ENCODE measurements around the gene MIS12.

Gene MIS12

DNA sequence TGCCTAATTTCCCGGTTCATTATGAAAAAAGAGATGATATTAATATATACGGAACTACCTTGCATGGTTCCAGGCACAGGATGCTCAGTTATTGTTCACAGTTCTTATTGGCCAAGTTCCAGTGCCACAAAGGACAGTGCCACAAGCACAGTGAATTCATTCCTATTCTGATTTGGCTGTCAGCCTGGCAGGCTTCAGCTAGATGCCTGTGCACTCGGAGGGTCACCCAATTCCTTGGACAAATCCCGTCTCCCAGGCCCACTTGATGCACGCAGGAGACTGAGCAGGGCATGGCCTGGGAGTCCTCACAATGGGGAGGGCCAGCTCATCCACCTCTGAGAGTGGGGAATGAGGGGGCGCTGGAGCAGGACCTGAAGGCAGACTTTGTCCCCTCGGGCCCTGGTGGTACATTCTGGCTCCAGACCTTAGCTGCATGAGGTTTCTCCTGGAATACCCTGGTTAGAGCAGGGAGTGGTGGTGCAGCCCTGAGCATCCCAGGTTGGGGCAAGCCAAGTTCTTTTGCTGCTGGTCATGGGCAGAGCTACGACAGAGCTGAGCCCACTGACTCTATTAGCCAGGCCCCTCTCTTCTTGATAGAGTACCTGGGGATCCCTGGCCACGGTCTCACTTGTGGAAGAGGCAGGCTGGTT lies 41.4 kb downstream of the MIS12 start:
- ChIA-PET POLR2A (interaction anchor here (0.7 to 1.5 kb wide), 2 partner anchors 28 to 42 kb away, joined by 4 to 8 read pairs; partner anchors contain the start of genes DERL2 and MIS12), CTCF (interaction anchor here (0.6 to 0.7 kb wide), 2 partner anchors 290 to 1262 kb away, joined by 3 read pairs; no protein-coding TSS in a partner anchor)
- no peak for DNase-seq (ENCODE audit: extremely low spot score)
- TF ChIP-seq TARDBP (IDR thresholded peaks at IDR 0.05) (no peak), CTBP1 (IDR thresholded peaks at IDR 0.05; ENCODE audit: borderline replicate concordance) (no peak), LEF1 (IDR thresholded peaks at IDR 0.05; ENCODE audit: borderline replicate concordance) (no peak), FOXK2 (IDR thresholded peaks at IDR 0.05) (no peak), ELF4 (IDR thresholded peaks at IDR 0.05) (no peak), HDGF (IDR thresholded peaks at IDR 0.05; ENCODE audit: borderline replicate concordance) (no peak), NFRKB (IDR thresholded peaks at IDR 0.05) (no peak), SUZ12 (IDR thresholded peaks at IDR 0.05) (no peak), SP1 (IDR thresholded peaks at IDR 0.05) (no peak), BHLHE40 (IDR thresholded peaks at IDR 0.05; ENCODE audit: borderline replicate concordance) (no peak), FOXA1 (IDR thresholded peaks at IDR 0.05) (no peak), L3MBTL2 (conservative IDR thresholded peaks at IDR 0.05) (no peak), FOXM1 (IDR thresholded peaks at IDR 0.05; ENCODE audit: borderline replicate concordance) (no peak), ZNF384 (IDR thresholded peaks at IDR 0.05) (no peak), ARNT (IDR thresholded peaks at IDR 0.05) (no peak)
- TF ChIP-seq, protein P1, sequence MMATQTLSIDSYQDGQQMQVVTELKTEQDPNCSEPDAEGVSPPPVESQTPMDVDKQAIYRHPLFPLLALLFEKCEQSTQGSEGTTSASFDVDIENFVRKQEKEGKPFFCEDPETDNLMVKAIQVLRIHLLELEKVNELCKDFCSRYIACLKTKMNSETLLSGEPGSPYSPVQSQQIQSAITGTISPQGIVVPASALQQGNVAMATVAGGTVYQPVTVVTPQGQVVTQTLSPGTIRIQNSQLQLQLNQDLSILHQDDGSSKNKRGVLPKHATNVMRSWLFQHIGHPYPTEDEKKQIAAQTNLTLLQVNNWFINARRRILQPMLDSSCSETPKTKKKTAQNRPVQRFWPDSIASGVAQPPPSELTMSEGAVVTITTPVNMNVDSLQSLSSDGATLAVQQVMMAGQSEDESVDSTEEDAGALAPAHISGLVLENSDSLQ (IDR thresholded peaks at IDR 0.05) = no peak

DNA sequence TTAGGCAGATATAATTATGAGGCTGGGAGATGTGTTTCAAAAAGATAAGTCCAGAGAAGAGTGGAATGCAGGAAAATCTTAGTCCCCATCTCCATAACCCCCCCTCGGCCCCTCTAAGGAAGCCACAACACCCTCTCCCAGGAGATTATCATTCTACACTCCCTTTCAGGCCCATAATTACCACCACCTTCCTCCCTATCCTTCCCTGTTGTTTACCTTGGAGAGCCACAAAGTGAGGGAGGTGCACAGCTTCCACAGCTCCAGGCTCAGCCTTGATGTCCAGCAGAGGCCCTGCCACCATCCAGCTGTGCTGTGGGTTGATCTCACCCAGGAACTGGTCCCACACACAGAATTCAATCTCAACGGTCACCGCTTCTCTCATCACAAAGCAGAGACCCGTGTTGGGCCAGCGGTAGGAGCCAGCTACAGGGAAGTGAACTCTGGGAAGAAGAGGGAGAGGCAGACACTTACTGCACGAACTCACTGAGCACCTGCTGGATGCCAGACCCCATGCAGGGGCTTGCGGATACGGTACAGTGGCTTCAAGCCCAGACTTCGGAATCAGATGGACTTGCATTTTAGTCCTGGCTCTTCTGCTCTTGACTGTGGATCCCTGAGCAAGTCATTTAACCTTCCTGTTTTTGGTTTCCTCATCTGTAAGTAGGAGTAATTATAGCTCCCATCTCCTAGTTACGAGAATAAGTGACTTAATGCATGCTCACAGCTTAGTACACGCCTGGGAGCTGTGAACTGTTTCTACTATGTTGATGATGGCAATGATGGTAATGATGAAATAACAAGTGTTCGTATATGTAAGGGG lies 44.1 kb downstream of the MIS12 start:
- no peak for DNase-seq (ENCODE audit: extremely low spot score)
- TF ChIP-seq SUZ12 (IDR thresholded peaks at IDR 0.05) (no peak), SP1 (IDR thresholded peaks at IDR 0.05) (no peak), ELF4 (IDR thresholded peaks at IDR 0.05) (no peak), CTBP1 (IDR thresholded peaks at IDR 0.05; ENCODE audit: borderline replicate concordance) (no peak), L3MBTL2 (conservative IDR thresholded peaks at IDR 0.05) (no peak), ZNF384 (IDR thresholded peaks at IDR 0.05) (no peak), NFRKB (IDR thresholded peaks at IDR 0.05) (no peak), ARNT (IDR thresholded peaks at IDR 0.05) (no peak), LEF1 (IDR thresholded peaks at IDR 0.05; ENCODE audit: borderline replicate concordance) (no peak), FOXK2 (IDR thresholded peaks at IDR 0.05) (no peak), BHLHE40 (IDR thresholded peaks at IDR 0.05; ENCODE audit: borderline replicate concordance) (no peak), TARDBP (IDR thresholded peaks at IDR 0.05) (no peak)
- TF ChIP-seq, protein P1 (IDR thresholded peaks at IDR 0.05) = no peak
- ChIA-PET CTCF (no interaction called here), POLR2A (interaction anchor here (0.8 to 2.0 kb wide), 2 partner anchors 44 to 108 kb away, joined by 3 to 7 read pairs; partner anchors contain the start of genes DERL2 and MIS12)

GRCh38 chr17:5531085-5531418 lies 44.7 kb downstream of the MIS12 start:
- CTCF ChIA-PET = no interaction called here

DNA sequence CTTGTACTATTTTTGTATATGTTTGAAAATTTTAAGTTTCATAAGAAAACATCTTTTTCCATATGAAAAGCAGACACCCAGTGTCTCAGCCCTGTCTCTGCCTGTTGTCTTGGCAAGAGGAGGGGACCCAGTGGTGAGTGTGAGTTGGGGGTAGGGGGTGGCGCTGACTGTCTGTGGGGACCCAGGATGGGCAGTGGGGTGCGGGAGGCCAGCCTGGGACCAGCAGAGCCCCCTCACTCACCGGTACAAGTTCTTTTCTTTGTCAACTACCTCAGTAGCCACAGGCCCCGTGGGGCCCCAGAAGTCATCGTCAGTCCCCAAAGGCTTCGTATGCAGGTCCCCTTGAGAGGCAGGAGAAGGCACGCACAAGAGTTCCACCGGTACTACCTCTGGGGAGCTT lies 46.2 kb downstream of the MIS12 start:
- TF ChIP-seq NFRKB (IDR thresholded peaks at IDR 0.05) (no peak), SUZ12 (IDR thresholded peaks at IDR 0.05) (no peak), L3MBTL2 (conservative IDR thresholded peaks at IDR 0.05) (no peak), TARDBP (IDR thresholded peaks at IDR 0.05) (no peak), ARNT (IDR thresholded peaks at IDR 0.05) (no peak), LEF1 (IDR thresholded peaks at IDR 0.05; ENCODE audit: borderline replicate concordance) (no peak)
- TF ChIP-seq, protein P1 (IDR thresholded peaks at IDR 0.05) = no peak
- CTCF ChIA-PET = no interaction called here
- no peak for DNase-seq (ENCODE audit: extremely low spot score)
- POLR2A ChIA-PET = no interaction called here

More at GRCh38 chr17:5531085-5531418, 44.7 kb downstream of the MIS12 start:
- TF ChIP-seq LEF1 (IDR thresholded peaks at IDR 0.05; ENCODE audit: borderline replicate concordance) = no peak
- TF ChIP-seq TARDBP (IDR thresholded peaks at IDR 0.05) = no peak
- no peak for TF ChIP-seq ARNT (IDR thresholded peaks at IDR 0.05)
- no peak for TF ChIP-seq SUZ12 (IDR thresholded peaks at IDR 0.05)
- TF ChIP-seq, protein P1 (IDR thresholded peaks at IDR 0.05) = no peak
- no peak for TF ChIP-seq NFRKB (IDR thresholded peaks at IDR 0.05)
- no peak for TF ChIP-seq BHLHE40 (IDR thresholded peaks at IDR 0.05; ENCODE audit: borderline replicate concordance)
- TF ChIP-seq ZNF384 (IDR thresholded peaks at IDR 0.05) = no peak
- no peak for TF ChIP-seq CTBP1 (IDR thresholded peaks at IDR 0.05; ENCODE audit: borderline replicate concordance)
- TF ChIP-seq SP1 (IDR thresholded peaks at IDR 0.05) = no peak
- no peak for TF ChIP-seq HDGF (IDR thresholded peaks at IDR 0.05; ENCODE audit: borderline replicate concordance)
- no peak for TF ChIP-seq L3MBTL2 (conservative IDR thresholded peaks at IDR 0.05)
- no peak for TF ChIP-seq FOXK2 (IDR thresholded peaks at IDR 0.05)
- no peak for TF ChIP-seq ELF4 (IDR thresholded peaks at IDR 0.05)
- no peak for TF ChIP-seq FOXA1 (IDR thresholded peaks at IDR 0.05)
- no peak for TF ChIP-seq FOXM1 (IDR thresholded peaks at IDR 0.05; ENCODE audit: borderline replicate concordance)
- no peak for DNase-seq (ENCODE audit: extremely low spot score)
- POLR2A ChIA-PET = interaction anchor here (2.0 kb wide), 1 partner anchor 44 kb away, joined by 7 read pairs; the partner anchor contains the start of genes DERL2 and MIS12
